Colonic mucosa (tissue), 4 donors: Measurements from ENCODE around the gene FGD5. TPM values are rescaled to one million over a fixed set of nuclear protein-coding genes. Genes with fewer than 3 reads are reported as not detected.

Source experiments
- DNase-seq: peaks from one replicate; pipeline ENCODE4 v3.0.0-alpha.2; 2020
- H3K27ac ChIP-seq: fragments of 200-600 bp; one replicate; pipeline ENCODE4 v1.8.0; 2021
- H3K27me3 ChIP-seq: fragments of 200-600 bp; one replicate; pipeline ENCODE4 v1.8.0; 2021
- H3K36me3 ChIP-seq: fragments of 200-600 bp; one replicate; pipeline ENCODE4 v1.8.0; 2021
- H3K4me1 ChIP-seq: fragments of 200-600 bp; one replicate; pipeline ENCODE4 v1.8.0; 2021; ENCODE audit warnings: mild to moderate bottlenecking
- H3K4me3 ChIP-seq: fragments of 200-600 bp; one replicate; pipeline ENCODE4 v1.8.0; 2021
- H3K9ac ChIP-seq, 2 donors: one replicate each; pipeline ENCODE4 v1.7.0; 2013; ENCODE audit warnings: control low read depth in 2 of 2, low read depth in 2 of 2, low read length in 2 of 2
- H3K9me3 ChIP-seq: fragments of 200-600 bp; one replicate; pipeline ENCODE4 v1.8.0; 2021
- intact Hi-C: fragments of 100-400 bp; cut with DNase I; formaldehyde crosslinking; loops from one replicate; pipeline ENCODE4 v1.14.1; 2022
- total RNA-seq, 2 donors: library from RNA; stranded (reverse); fragmentation: NEBNext Ultra II Directional in 1 of 2; extraction: Animal tissue kit (Norgen Biotek cat#: 25700) in 1 of 2; gene quantifications; one replicate each; pipeline ENCODE4 v1.2.1, GENCODE V29; 2021
- TF ChIP-seq, protein P1 (sequence below): fragments of 200-600 bp; IDR thresholded peaks from one replicate; pipeline ENCODE4 v1.8.0; 2022; ENCODE audit warnings: antibody characterized with exemption, mild to moderate bottlenecking
- donor health status: healthy.
- donor health status: DM: no; HTN: no; CAD: no.
- donor health status: DM: no; HTN: no; CAD: no.

The FGD5 gene
- total RNA-seq, 2 donors from 2014 or later, result 4.4 to 8.7 TPM

- no peak overlapping the region for H3K27ac ChIP-seq
- intact Hi-C loops, result no loop called here
- TF ChIP-seq, protein P1, sequence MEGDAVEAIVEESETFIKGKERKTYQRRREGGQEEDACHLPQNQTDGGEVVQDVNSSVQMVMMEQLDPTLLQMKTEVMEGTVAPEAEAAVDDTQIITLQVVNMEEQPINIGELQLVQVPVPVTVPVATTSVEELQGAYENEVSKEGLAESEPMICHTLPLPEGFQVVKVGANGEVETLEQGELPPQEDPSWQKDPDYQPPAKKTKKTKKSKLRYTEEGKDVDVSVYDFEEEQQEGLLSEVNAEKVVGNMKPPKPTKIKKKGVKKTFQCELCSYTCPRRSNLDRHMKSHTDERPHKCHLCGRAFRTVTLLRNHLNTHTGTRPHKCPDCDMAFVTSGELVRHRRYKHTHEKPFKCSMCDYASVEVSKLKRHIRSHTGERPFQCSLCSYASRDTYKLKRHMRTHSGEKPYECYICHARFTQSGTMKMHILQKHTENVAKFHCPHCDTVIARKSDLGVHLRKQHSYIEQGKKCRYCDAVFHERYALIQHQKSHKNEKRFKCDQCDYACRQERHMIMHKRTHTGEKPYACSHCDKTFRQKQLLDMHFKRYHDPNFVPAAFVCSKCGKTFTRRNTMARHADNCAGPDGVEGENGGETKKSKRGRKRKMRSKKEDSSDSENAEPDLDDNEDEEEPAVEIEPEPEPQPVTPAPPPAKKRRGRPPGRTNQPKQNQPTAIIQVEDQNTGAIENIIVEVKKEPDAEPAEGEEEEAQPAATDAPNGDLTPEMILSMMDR, result no peak
- no peak overlapping the region for H3K4me3 ChIP-seq
- H3K9ac ChIP-seq, result no peak overlapping the region
- peaks cover 13% of the 10 kb centered on the region for H3K27me3 ChIP-seq
- H3K36me3 ChIP-seq, result no peaks in the 10 kb centered on the region
- no peaks in the 10 kb centered on the region for H3K9me3 ChIP-seq
- DNase-seq, result no peak
- no peaks in the 10 kb centered on the region for H3K4me1 ChIP-seq
These were observed 6.5 kb upstream of the FGD5 start for GRCh38 chr3:14812196-14812790.

DNA sequence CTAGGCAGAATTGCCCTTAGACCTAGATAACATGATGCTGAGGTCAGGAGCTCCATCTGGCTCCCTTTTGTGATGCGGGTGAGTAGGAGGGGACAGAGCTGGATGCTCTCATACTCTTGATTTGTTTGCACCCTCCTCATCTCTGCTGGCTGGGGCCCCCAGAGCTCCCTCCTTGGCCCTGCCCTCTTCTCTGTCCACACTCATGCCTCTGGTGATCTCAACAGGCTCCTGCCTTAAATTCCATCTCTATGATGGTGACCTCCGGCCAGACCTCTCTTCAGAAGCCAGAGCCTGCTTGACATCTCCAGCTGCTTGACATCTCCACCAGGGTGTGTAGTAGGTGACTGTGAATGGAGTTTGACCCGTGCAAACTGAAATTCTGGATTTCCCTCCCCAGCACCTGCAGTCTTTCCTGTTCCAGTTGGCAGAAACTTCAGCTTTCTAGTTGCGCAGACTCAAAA, 4.3 kb upstream of the FGD5 start:
- no peaks in the 10 kb centered on the region for H3K36me3 ChIP-seq
- H3K4me3 ChIP-seq, result no peak overlapping the region
- TF ChIP-seq, protein P1, result no peak
- H3K9me3 ChIP-seq, result no peaks in the 10 kb centered on the region
- no peak for DNase-seq
- intact Hi-C loops, result no loop called here
- H3K27me3 ChIP-seq, result peaks cover 13% of the 10 kb centered on the region
- no peak overlapping the region for H3K27ac ChIP-seq
- H3K4me1 ChIP-seq, result no peaks in the 10 kb centered on the region
- H3K9ac ChIP-seq, result no peak overlapping the region

DNA sequence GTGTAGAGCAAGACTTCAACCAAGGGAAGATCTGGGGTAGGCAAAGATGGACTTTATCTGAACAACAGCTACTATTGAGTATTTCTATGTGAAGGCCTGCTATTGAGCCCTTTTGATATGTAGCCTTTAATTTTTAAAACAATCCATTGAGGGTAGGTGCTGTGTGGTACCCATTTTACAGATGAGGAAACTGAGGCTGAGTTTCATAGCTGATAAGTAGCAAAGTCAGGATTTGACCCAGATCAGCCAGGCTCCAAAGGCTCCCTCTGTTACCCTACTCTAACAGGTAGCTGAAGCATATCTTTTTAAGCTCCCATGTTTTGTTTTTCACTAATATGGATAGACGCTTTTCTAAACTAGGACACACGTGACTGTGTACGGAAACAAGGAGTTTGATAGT, 2.4 kb upstream of the FGD5 start:
- no peak for DNase-seq
- TF ChIP-seq, protein P1, result no peak
- intact Hi-C loops, result no loop called here
- no peak overlapping the region for H3K9ac ChIP-seq
- H3K9me3 ChIP-seq, result no peaks in the 10 kb centered on the region
- no peak overlapping the region for H3K27ac ChIP-seq
- H3K27me3 ChIP-seq, result peaks cover 1% of the 10 kb centered on the region
- H3K4me3 ChIP-seq, result no peak overlapping the region
- H3K36me3 ChIP-seq, result no peaks in the 10 kb centered on the region
- H3K4me1 ChIP-seq, result no peaks in the 10 kb centered on the region

DNA sequence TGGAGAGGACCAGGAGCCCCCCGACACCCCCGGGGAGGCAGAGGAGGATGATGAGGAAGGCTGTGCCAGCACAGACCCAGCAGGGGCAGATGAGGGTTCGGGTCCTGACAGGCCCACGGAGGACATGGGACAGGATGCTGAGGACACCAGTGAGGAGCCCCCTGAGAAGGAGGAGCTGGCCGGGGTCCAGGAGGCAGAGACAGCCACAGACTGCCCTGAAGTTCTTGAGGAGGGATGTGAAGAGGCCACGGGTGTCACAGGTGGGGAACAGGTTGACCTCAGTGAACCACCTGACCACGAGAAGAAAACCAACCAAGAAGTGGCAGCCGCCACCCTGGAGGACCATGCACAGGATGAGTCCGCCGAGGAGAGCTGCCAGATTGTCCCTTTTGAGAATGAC, 909 bp downstream of the FGD5 start:
- Histone ChIP-seq H3K27me3 (no peaks in the 10 kb centered on the region), H3K4me3 (no peak overlapping the region), H3K27ac (no peak overlapping the region), H3K36me3 (no peaks in the 10 kb centered on the region), H3K4me1 (no peaks in the 10 kb centered on the region), H3K9me3 (no peaks in the 10 kb centered on the region), H3K9ac (no peak overlapping the region)
- no peak for DNase-seq
- TF ChIP-seq, protein P1, result no peak
- intact Hi-C loops, result no loop called here

DNA sequence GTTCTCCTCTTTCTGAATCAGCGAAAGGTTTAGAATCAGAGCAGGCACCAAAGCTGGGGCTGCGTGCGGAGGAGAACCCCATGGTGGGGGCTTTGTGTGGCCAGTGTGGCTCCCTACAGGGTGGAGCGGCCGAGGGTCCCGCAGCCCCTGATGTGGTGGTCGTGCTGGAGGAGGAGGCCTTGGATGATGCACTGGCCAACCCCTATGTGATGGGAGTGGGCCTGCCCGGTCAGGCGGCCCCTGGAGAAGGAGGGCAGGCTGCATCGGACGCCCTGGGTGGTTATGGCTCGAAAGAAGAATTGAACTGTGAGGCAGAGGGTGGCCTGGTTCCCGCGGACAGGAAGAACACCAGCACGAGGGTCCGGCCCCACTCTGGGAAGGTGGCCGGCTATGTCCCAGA, 1.4 kb downstream of the FGD5 start:
- no peak overlapping the region for H3K27ac ChIP-seq
- H3K9me3 ChIP-seq, result no peaks in the 10 kb centered on the region
- H3K9ac ChIP-seq, result no peak overlapping the region
- H3K27me3 ChIP-seq, result no peaks in the 10 kb centered on the region
- H3K4me1 ChIP-seq, result no peaks in the 10 kb centered on the region
- no peak for DNase-seq
- no peak overlapping the region for H3K4me3 ChIP-seq
- H3K36me3 ChIP-seq, result no peaks in the 10 kb centered on the region
- TF ChIP-seq, protein P1, result no peak
- intact Hi-C loops, result no loop called here
